Activated CD4-positive, CD25-positive, alpha-beta regulatory T cell treated with anti-CD3 and anti-CD28 coated beads, Interleukin-2, amount 50 U/mL, for 16 hours (primary cell): ENCODE data around the gene GRID1.

Experiments
- DNase-seq: peaks from one replicate; pipeline ENCODE4 v3.0.0-alpha.2; 2020; ENCODE audit warnings: low read depth, low spot score

The GRID1 gene

GRCh38 chr10:86230557-86231180, 135.9 kb downstream of the GRID1 start:
- DNase-seq, result no peak

GRCh38 chr10:86229811-86230556, 136.6 kb downstream of the GRID1 start:
- DNase-seq, result no peak

- no peak for DNase-seq
These were observed 137.2 kb downstream of the GRID1 start for GRCh38 chr10:86229376-86229775.

GRCh38 chr10:86227501-86228258, 138.9 kb downstream of the GRID1 start:
- no peak for DNase-seq

GRCh38 chr10:86226781-86227201, 139.8 kb downstream of the GRID1 start:
- DNase-seq, result no peak

GRCh38 chr10:86226016-86226415, 140.6 kb downstream of the GRID1 start:
- DNase-seq, result no peak

- DNase-seq, result no peak
These were observed 141.4 kb downstream of the GRID1 start for GRCh38 chr10:86225103-86225782.

- no peak for DNase-seq
These were observed 142.1 kb downstream of the GRID1 start for GRCh38 chr10:86224354-86225102.

GRCh38 chr10:86223256-86223655, 143.3 kb downstream of the GRID1 start:
- no peak for DNase-seq

GRCh38 chr10:86222687-86223086, 143.9 kb downstream of the GRID1 start:
- DNase-seq, result no peak

- DNase-seq, result no peak
These were observed 144.3 kb downstream of the GRID1 start for GRCh38 chr10:86222336-86222650.

GRCh38 chr10:86221442-86222335, 144.9 kb downstream of the GRID1 start:
- DNase-seq, result no peak

GRCh38 chr10:86220626-86221025, 146.0 kb downstream of the GRID1 start:
- no peak for DNase-seq

- no peak for DNase-seq
These were observed 147.3 kb downstream of the GRID1 start for GRCh38 chr10:86219271-86219670.

- DNase-seq, result no peak
These were observed 147.8 kb downstream of the GRID1 start for GRCh38 chr10:86218842-86219241.

- DNase-seq, result no peak
These were observed 148.4 kb downstream of the GRID1 start for GRCh38 chr10:86218160-86218559.

GRCh38 chr10:86217371-86218080, 149.1 kb downstream of the GRID1 start:
- DNase-seq, result no peak

- no peak for DNase-seq
These were observed 149.7 kb downstream of the GRID1 start for GRCh38 chr10:86216886-86217285.

- no peak for DNase-seq
These were observed 150.9 kb downstream of the GRID1 start for GRCh38 chr10:86215712-86216111.

GRCh38 chr10:86215046-86215445, 151.5 kb downstream of the GRID1 start:
- no peak for DNase-seq
